Daoy (cell line): ENCODE results near the gene SLIT1. TPM values are rescaled to one million over a fixed set of nuclear protein-coding genes. Genes with fewer than 3 reads are reported as not detected.
A peak's percentile ranks its signal among the peaks of the same experiment; 100 is the strongest.

Experiments
- DNase-seq: peaks from one replicate; pipeline ENCODE4 v3.0.0-alpha.2; 2015; ENCODE audit warnings: low read depth
- total RNA-seq: library from RNA; depleted of rRNA; stranded (reverse); fragments of >200 nt; shearing (Covaris generic); gene quantifications from 2 replicates; pipeline ENCODE4 v1.2.3, GENCODE V29; 2014

The SLIT1 gene
- total RNA-seq, 1 experiment from 2014 or later: 0.11 TPM

GRCh38 chr10:97024168-97025073 is 161.3 kb downstream of the SLIT1 start:
- DNase-seq: peak; percentile 71

GRCh38 chr10:97023401-97024167 is 162.2 kb downstream of the SLIT1 start:
- no peak for DNase-seq

GRCh38 chr10:97022616-97023015 is 163.1 kb downstream of the SLIT1 start:
- DNase-seq: no peak

GRCh38 chr10:97020452-97021400 is 165.0 kb downstream of the SLIT1 start:
- DNase-seq: no peak

- DNase-seq: no peak
These were observed 166.4 kb downstream of the SLIT1 start for GRCh38 chr10:97019213-97019844.

- no peak for DNase-seq
These were observed 167.2 kb downstream of the SLIT1 start for GRCh38 chr10:97018251-97019212.

- DNase-seq: no peak
These were observed 168.3 kb downstream of the SLIT1 start for GRCh38 chr10:97017474-97017903.

DNA sequence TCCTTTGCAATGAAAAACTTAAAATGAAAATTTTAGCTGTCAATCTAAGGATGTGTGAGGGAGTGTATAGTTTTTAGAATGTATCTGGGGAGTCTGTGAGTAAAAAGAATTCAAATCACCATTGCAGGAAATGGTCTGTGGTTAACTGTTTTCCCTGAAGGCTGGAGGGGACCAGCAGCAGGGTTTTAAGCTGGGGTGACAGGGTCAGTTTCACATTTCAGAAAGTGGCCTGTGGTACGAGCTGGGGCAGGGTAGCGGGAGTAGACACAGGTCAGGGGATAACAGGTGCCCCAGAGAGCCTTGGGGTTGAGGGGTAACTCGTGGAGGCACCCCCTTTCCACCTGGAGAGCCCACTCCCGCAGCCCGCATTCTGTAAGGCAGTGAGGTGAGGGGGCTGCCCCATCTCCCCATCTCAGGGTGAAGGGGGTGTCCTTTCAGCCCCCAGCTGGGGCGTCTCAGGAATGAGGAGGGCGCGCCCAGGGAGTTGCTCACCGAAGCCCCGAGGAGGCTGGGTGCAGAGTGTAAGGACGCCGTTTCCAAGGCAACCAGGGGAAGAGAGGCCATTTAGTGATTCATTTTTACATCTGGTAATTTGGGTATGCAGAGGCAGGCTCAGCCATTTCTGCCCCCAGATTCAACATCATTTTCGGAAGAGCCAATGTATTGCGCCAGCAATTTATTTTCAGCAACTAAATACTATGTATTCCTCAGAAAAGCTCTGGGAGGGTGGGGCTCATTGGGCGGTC is 168.9 kb downstream of the SLIT1 start:
- DNase-seq: peak; percentile 56

GRCh38 chr10:97015240-97015639 is 170.5 kb downstream of the SLIT1 start:
- no peak for DNase-seq

- no peak for DNase-seq
These were observed 171.8 kb downstream of the SLIT1 start for GRCh38 chr10:97013983-97014382.

GRCh38 chr10:97013568-97013967 is 172.2 kb downstream of the SLIT1 start:
- DNase-seq: no peak

GRCh38 chr10:97012470-97012869 is 173.3 kb downstream of the SLIT1 start:
- DNase-seq: no peak

DNA sequence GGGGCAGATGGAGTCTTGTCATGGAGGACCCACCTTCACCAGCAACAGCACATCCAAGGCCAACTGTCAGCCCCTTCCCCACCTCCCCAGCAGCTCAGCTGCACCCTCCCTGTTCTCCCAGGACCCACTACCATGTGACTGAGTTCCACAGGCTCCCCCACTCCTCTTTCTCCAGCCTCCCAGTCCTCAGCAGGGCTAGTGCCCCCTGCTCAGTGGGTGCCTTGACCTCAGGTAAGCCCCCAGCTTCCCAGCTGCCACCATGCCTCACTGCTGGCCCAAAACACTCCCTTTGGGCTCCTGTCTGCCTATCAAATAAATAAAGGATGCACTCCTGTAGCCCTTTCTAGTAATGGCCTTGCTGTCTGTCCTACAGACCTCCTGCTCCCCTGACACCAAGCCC is 174.4 kb downstream of the SLIT1 start:
- DNase-seq: no peak

DNA sequence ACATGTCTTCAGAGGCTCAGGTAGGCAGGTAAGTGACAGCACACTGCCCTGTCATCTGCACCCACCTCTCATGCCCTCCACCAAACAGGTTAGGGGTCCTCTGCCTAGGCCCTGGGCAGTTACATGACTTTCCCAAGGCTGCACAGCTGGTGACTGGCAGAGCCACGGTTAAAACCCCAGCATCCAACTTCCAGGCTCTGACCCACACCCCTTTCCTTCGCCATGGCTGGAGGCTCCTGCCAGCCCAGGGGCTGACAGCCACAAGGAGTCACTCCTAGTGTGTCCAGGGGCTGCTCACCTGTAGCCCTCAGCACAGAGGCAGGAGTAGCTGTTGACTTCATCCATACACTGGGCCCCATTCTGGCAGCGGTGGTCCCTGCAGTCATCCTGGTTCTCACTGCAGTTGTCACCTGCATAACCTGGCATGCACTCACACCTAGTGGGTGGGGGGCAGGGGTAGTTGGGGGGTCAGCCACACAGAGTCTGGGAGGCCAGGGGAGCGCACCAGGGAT is 175.0 kb downstream of the SLIT1 start:
- DNase-seq: no peak

DNA sequence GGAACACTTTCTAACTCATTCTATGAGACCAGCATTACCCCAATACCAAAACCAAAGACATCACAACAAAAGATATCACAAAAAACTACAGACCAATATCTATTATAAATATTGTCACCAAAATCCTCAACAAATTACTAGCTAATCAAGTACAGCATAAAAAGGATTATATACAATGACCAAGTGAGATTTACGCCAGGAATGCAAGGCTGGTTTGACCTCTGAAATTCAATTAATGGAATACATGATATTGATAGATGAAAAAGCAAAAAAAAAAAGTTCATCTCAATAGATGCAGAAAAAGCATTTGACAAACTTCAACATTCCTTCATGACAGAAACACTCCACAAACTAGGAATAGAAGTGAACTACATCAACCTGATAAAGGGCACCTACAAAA is 178.3 kb downstream of the SLIT1 start:
- DNase-seq: no peak

DNA sequence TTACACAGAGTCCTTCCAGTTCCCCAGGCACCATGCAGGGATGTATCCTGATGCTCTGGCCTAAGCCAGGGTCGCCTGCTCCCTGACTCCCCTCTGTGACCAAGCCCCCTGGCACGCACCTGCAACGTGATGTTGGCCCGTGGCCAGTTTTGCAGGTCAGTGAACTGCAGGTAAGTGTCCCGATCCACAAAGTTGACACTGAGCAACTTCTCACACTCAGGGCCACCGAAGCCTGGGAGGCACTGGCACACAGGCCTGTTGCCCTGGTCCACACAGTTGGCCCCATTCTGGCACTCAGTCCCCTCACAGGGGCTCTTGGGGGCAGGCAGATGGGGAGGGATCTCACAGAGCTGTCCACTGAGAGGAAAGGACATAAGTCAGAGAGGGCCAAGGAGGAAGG is 179.4 kb downstream of the SLIT1 start:
- DNase-seq: no peak

DNA sequence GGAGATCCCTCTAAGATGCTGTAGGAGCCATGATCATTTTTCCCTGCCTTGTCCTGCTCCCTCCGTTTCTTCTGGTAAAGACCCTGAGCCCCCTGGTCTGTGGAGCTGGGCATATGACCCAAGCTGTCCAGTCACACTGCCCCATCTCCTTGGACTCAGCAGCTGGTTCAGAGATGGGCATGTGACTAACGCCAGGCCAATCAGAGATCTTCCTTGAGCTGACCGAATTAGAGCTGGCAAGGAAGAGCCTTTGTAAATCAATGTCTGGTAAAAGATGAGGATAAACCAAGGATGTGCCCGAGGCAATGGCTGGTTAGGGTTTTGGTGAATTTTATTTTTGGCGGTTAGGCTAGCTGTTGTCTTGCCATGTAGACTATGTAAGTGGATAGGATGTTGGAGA is 180.4 kb downstream of the SLIT1 start:
- DNase-seq: no peak

- DNase-seq: no peak
These were observed 181.2 kb downstream of the SLIT1 start for GRCh38 chr10:97004591-97004990.

GRCh38 chr10:97003804-97004201 is 182.0 kb downstream of the SLIT1 start:
- DNase-seq: no peak
